NCI-H1694 (cell line): ENCODE data around the gene HOXA2.
A peak's percentile ranks its signal among the peaks of the same experiment; 100 is the strongest.

Source experiments
- DNase-seq: peaks from one replicate; lab custom pipeline; 2025; lab: John Stamatoyannopoulos, UW

Gene HOXA2

GRCh38 chr7:27098578-27099451 lies 3.7 kb downstream of the HOXA2 start:
- no peak for DNase-seq

DNA sequence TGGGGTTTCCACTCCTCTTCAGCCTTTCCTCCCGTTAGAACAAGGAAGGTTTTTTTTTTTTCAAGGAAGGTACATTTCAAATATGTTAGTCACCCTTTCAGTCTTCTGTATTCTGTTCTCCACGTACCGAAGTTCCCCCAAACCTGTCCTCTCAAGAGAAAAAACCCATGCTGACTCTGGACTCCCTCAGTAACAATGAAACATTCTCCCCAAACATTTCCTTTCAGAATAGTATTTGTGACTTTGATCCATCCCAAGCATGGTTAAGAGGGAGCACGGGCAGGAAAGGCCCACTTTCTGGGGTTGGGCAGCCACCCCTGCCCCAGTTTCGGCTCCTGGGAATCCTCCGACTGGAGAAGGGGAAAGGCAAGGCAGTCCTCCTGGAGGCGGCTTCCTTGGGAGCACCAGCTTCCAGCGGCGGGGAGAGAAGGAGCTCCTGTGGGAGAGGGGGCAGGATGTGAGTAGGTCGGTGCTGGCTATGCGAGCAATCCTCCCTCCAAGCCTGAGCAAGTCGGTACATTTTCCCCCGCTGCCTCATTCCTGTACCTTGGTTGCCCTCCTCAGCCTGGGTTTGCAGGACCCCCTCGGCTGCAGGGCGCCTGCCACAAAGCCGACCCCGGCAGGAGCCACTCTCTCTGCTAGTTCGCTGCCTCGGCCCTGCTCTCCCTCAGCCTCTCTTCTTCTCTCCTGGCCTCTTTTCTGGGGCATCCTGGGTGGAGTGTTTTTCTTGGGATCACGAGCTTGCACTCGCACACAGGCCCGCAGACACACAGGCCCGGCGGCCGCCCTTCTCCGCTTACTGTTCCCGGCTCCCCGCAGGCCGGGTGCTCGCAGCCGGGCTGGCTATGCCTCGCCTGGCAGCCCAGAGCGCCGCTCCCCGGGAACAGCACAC lies 4.6 kb downstream of the HOXA2 start:
- no peak for DNase-seq

- DNase-seq = no peak
These were observed 5.5 kb downstream of the HOXA2 start for GRCh38 chr7:27096768-27097514.

DNA sequence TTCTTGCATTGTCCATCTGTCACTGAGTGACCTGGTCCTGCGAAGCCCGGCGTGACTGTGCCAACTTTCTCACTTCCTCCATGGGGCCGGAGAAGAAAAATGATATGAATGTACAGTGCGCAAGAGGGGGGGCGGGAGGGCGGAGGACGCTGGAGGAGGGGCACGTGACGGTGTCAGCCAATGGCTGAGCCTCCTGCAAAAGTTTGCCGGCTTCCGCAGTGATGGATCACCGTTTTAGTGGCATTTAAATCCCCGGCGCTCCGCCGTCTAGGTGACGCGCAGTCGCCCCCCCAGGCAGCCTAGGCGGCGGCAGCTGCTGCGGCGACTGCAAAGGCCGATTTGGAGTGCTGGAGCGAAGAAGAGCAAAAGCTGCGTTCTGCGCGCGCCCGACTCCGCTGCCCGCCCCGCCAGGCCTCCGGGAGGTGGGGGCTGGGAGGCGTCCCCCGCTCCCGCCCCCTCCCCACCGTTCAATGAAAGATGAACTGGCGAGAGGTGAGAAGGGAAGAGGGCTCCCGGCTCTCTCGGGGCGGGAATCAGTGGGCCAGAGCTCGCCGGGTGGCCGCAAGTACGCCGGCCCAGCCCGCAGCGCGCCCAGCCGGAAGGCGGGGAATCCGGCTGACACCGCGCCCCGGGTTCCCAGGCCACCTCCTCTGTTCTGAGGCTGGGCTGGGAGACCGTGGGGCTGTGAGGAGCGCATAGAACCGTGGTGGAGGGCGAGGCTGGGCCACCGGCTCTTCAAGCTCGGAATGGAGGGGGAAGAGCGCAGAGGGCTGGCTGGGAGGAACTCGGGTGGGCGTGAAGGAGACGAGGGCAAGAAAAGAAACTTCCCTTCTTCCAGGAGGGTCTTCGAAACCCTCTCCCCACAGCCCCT lies 6.4 kb downstream of the HOXA2 start, which contains the start of gene HOXA1:
HOXA1 (minus strand) TSS at position 104 of the 871 bp plus-strand sequence; CDS start at position 16, 88 bp downstream.
- DNase-seq = peak; percentile 58

- no peak for DNase-seq
These were observed 7.2 kb downstream of the HOXA2 start for GRCh38 chr7:27095050-27095896.

- DNase-seq = no peak
These were observed 8.0 kb downstream of the HOXA2 start for GRCh38 chr7:27094304-27095049.

- no peak for DNase-seq
These were observed 9.1 kb downstream of the HOXA2 start for GRCh38 chr7:27093184-27093895.

DNA sequence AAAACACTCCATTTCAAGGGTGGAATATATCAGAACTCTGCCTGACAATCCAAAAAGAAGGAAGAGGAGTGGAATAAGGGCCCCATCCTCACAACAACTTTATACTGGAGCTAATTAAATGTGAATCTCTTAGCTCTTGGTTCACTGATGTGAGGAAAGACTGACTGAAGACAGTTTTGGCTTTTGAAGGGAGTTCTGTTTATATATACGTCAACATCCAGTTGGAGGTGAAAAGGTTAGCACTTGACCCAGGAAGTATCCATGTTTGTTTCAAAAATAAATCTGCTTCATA lies 9.7 kb downstream of the HOXA2 start:
- DNase-seq = no peak

- no peak for DNase-seq
These were observed 10.3 kb downstream of the HOXA2 start for GRCh38 chr7:27091941-27092818.

DNA sequence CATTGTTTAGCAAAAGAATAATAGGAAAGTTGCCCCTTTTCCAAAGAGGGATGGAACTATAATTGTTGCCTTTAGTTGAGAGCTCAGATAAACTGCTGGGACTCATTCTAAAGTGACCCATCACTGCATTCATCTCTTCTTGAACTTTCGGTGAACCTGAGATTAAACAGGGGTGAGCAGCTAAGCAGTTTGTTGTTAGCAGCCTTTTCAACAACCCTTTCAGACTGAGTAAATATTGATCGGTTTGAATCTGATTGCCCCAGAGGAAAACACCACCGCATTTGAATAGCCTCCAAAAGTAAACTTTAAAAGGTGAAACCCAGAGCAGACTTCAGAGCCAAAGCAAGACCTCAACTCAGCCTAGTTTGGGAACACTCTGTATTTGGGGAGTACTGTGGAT lies 11.4 kb downstream of the HOXA2 start:
- no peak for DNase-seq

GRCh38 chr7:27088002-27088922 lies 14.2 kb downstream of the HOXA2 start:
- DNase-seq = no peak

DNA sequence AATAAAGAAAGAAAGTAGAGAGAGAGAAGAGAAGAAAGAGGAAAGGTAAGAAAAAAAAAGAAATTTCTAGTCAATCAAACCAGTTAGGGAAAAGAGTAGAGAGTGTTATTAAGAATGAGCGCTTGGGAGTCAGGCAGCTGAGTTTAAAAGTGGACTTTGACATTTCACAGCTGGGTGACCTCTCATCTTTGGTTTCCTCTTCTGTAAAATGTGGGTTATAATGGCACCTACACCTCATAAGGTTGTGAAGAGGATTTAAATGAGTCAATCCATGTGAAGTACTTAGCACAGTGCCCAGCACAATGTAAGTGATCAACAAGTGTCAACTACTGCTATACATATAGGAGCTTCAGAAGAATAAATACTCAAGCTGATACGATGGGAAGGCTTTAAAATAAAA lies 18.8 kb downstream of the HOXA2 start:
- no peak for DNase-seq

- DNase-seq = no peak
These were observed 20.3 kb downstream of the HOXA2 start for GRCh38 chr7:27082171-27082570.

- no peak for DNase-seq
These were observed 21.5 kb downstream of the HOXA2 start for GRCh38 chr7:27080844-27081436.

DNA sequence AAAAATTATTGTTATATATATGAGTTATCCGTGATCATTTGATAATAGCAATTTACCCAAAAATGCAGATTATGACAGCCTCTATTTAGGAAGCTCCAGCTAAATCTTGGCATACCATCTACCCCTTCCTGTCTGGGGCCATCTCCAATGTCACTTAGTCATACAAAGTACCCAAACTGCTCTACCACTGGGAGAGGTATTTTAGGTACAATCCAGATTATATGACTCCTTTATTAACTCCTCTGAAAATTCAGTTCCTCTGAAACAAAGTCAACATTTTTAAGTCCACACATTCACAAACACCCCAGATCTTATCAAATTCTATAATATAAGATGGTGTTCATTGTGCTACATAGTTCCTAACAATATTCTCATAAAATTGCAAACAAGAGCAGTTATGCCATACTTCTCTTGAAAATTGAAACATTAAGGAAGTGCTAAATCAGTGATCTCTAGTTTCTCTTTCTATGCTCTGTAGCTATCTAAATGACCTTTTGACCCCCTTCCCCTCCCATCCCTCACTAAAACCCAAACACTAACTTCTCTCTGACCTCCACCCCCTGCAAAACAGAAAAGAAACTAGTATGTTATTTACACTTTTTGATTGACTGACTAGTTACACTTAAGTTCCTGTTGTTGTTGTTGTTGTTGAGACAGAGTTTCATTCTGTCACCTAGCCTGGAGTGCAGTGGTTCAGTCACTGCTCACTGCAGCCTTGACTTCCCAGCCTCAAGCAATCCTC lies 23.1 kb downstream of the HOXA2 start:
- DNase-seq = no peak
